MCF 10A (cell line): ENCODE measurements around the gene PCIF1. TPM values are rescaled to one million over a fixed set of nuclear protein-coding genes. Genes with fewer than 3 reads are reported as not detected.

Experiments used
- BruUV-seq: library from RNA; stranded (reverse); fragments of 400-500 nt; replicated peaks from 2 replicates; lab custom pipeline; 2021; lab: Mats Ljungman, UMichigan
- CTCF ChIA-PET: fragments of 300-600 bp; sonication (Branson Sonifier 250); formaldehyde crosslinking; extraction: SDS; loops from one replicate; lab custom pipeline; 2021; ENCODE audit warnings: antibody characterized with exemption, inconsistent platforms; lab: Yijun Ruan, JAX
- POLR2A ChIA-PET: fragments of 300-600, 350-650 bp; sonication (Branson Sonifier 250); formaldehyde crosslinking; extraction: SDS; loops from one replicate; lab custom pipeline; 2020; ENCODE audit warnings: antibody characterized with exemption, inconsistent platforms; lab: Yijun Ruan, JAX
- DNase-seq: peaks from one replicate; pipeline ENCODE4 v3.0.0-alpha.2; 2018; ENCODE audit not compliant: unreplicated experiment
- H3K27ac Mint-ChIP-seq: one replicate; pipeline ENCODE4 v1.8.0; 2022; ENCODE audit warnings: mild to moderate bottlenecking, low read depth, mixed read lengths; ENCODE audit not compliant: unreplicated experiment
- H3K27me3 Mint-ChIP-seq: one replicate; pipeline ENCODE4 v1.8.0; 2022; ENCODE audit warnings: mixed read lengths; ENCODE audit not compliant: insufficient read depth, unreplicated experiment
- H3K36me3 Mint-ChIP-seq: one replicate; pipeline ENCODE4 v1.8.0; 2022; ENCODE audit warnings: mild to moderate bottlenecking, moderate library complexity, mixed read lengths; ENCODE audit not compliant: insufficient read depth, unreplicated experiment
- H3K4me1 Mint-ChIP-seq: one replicate; pipeline ENCODE4 v1.8.0; 2022; ENCODE audit warnings: mixed read lengths; ENCODE audit not compliant: insufficient read depth, unreplicated experiment
- H3K4me3 Mint-ChIP-seq: one replicate; pipeline ENCODE4 v1.8.0; 2022; ENCODE audit warnings: mild to moderate bottlenecking, moderate library complexity, mixed read lengths; ENCODE audit not compliant: unreplicated experiment
- H3K9me3 Mint-ChIP-seq: one replicate; pipeline ENCODE4 v1.8.0; 2022; ENCODE audit warnings: mixed read lengths; ENCODE audit not compliant: unreplicated experiment
- intact Hi-C: fragments of 100-400 bp; cut with micrococcal nuclease; formaldehyde crosslinking; loops from 2 replicates; pipeline ENCODE4 v1.14.1; 2022
- total RNA-seq: library from RNA; stranded (reverse); gene quantifications from 2 replicates; pipeline ENCODE4 v1.2.3, GENCODE V29; 2022
- TF ChIP-seq, protein P1 (sequence below): fragments of 200-600 bp; IDR thresholded peaks from one replicate; pipeline ENCODE4 v1.8.0; 2022; ENCODE audit warnings: antibody characterized with exemption, mild to moderate bottlenecking; ENCODE audit not compliant: unreplicated experiment

The PCIF1 gene
- total RNA-seq, 1 experiment from 2014 or later: 20.5 TPM

- no peak for DNase-seq
- BruUV-seq: no TSS peak
Observed at GRCh38 chr20:45947110-45947866, 12.8 kb downstream of the PCIF1 start.

DNA sequence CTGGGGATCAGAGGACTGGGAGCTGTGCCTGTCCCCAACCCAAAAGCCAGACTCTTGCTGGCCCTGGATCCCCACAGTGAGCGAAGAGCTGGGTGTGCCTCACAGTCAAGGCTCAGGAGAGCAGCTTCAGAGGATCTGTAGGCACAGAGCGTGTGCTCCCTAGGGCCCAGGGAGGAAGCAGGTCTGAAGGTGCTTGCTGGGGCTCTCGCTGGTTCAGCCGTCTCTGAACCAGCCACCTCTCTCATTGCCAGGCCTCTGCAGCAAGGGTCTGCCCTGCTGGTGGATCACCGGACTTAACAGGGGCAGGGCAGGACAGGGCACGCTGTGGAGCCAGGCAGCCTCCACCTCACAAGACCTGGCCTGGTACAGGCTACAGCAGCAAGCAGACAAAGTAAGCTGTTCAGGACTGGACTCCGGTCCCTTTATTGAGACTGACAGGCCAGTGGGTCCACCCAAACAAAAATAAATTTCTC, 13.8 kb downstream of the PCIF1 start:
- POLR2A ChIA-PET: interaction anchor here (0.8 to 3.3 kb wide), 7 partner anchors 10 to 23 kb away, joined by 3 to 19 read pairs (median 6); partner anchors contain the start of genes PCIF1 and ZNF335
- TF ChIP-seq, protein P1, sequence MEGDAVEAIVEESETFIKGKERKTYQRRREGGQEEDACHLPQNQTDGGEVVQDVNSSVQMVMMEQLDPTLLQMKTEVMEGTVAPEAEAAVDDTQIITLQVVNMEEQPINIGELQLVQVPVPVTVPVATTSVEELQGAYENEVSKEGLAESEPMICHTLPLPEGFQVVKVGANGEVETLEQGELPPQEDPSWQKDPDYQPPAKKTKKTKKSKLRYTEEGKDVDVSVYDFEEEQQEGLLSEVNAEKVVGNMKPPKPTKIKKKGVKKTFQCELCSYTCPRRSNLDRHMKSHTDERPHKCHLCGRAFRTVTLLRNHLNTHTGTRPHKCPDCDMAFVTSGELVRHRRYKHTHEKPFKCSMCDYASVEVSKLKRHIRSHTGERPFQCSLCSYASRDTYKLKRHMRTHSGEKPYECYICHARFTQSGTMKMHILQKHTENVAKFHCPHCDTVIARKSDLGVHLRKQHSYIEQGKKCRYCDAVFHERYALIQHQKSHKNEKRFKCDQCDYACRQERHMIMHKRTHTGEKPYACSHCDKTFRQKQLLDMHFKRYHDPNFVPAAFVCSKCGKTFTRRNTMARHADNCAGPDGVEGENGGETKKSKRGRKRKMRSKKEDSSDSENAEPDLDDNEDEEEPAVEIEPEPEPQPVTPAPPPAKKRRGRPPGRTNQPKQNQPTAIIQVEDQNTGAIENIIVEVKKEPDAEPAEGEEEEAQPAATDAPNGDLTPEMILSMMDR: no peak
- H3K27ac Mint-ChIP-seq: peak overlapping the region; percentile 74

More at GRCh38 chr20:45947110-45947866, 12.8 kb downstream of the PCIF1 start:
- H3K27ac Mint-ChIP-seq: peak overlapping the region; percentile 85
- peaks cover 24% of the 10 kb centered on the region for H3K4me1 Mint-ChIP-seq
- POLR2A ChIA-PET: interaction anchor here (0.6 to 4.5 kb wide), 11 partner anchors 11 to 380 kb away, joined by 3 to 117 read pairs (median 4); partner anchors contain the start of genes PCIF1, ZNF335 and ZSWIM1
- no peak overlapping the region for H3K4me3 Mint-ChIP-seq
- peaks cover 86% of the 10 kb centered on the region for H3K36me3 Mint-ChIP-seq
- H3K27me3 Mint-ChIP-seq: no peaks in the 10 kb centered on the region
- H3K9me3 Mint-ChIP-seq: no peaks in the 10 kb centered on the region
- intact Hi-C loops: no loop called here
- TF ChIP-seq, protein P1: no peak
- CTCF ChIA-PET: interaction anchor here (0.7 to 8.5 kb wide), 4 partner anchors 16 to 148 kb away, joined by 3 to 64 read pairs (median 3); no protein-coding TSS in a partner anchor

DNA sequence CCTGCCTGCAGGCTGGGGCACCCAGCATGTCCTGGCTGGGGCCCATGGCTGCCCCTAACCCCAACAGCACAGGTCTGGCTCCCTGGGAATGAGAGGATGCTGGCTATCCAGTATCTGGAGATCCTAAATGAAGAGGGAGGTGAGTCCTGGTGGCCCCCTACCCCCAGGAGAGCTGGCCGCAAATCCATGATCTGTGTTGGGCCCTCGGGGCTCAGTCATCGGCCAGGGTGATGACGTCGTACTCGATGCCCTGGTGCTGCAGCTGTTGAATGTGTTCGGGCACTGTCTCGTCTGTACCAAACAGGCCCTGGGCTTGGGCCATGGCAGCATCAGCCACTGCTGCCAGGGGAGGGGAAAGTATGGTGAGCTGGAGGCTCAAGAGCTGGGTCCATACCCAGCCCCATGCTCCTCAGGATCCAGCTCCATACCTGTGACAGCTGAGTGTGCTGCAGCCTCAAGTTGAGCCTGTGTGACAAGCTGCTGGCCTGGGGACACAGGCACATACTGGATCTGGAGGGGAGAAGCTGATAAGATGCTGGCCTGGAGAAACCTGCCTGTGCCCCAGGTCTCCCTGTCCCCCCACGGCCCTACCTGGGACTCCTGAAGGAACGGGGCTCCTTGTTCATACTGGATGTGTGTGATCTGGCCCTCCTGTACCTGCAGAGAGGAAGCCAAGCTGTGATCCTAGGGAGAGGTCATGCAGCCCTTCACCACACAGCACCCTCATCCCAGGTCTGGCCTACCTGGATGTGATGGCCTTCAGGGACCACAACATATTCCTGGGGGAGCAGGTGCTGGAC, 14.5 kb downstream of the PCIF1 start:
- Mint-ChIP-seq H3K4me3 (no peak overlapping the region), H3K36me3 (peaks cover 88% of the 10 kb centered on the region), H3K27ac (no peak overlapping the region), H3K27me3 (no peaks in the 10 kb centered on the region), H3K4me1 (peaks cover 20% of the 10 kb centered on the region), H3K9me3 (no peaks in the 10 kb centered on the region)
- ChIA-PET CTCF (interaction anchor here (0.7 to 8.5 kb wide), 4 partner anchors 15 to 150 kb away, joined by 3 to 64 read pairs (median 4); no protein-coding TSS in a partner anchor), POLR2A (interaction anchor here (0.9 to 3.3 kb wide), 7 partner anchors 9 to 100 kb away, joined by 3 to 19 read pairs (median 6); partner anchors contain the start of genes PCIF1 and ZNF335)
- TSS peak; percentile 22 for BruUV-seq
- intact Hi-C loops: no loop called here
- TF ChIP-seq, protein P1: no peak
- no peak for DNase-seq

More for the DNA sequence above, 13.8 kb downstream of the PCIF1 start:
- intact Hi-C loops: no loop called here
- H3K4me1 Mint-ChIP-seq: peaks cover 24% of the 10 kb centered on the region
- no peaks in the 10 kb centered on the region for H3K27me3 Mint-ChIP-seq
- no peak overlapping the region for H3K4me3 Mint-ChIP-seq
- DNase-seq: no peak
- CTCF ChIA-PET: interaction anchor here (1.2 to 8.5 kb wide), 2 partner anchors 21 to 150 kb away, joined by 6 to 64 read pairs; no protein-coding TSS in a partner anchor
- no peaks in the 10 kb centered on the region for H3K9me3 Mint-ChIP-seq
- H3K36me3 Mint-ChIP-seq: peaks cover 88% of the 10 kb centered on the region
- no TSS peak for BruUV-seq
